HG03469 (cell line): ENCODE measurements around the gene SCT.

ENCODE experiments used
- ATAC-seq: cut with Tn5 transposase; IDR thresholded peaks from one replicate; pipeline ENCODE4 v1.9.1; 2021; ENCODE audit warnings: mild to moderate bottlenecking, moderate library complexity, moderate number of reproducible peaks; ENCODE audit not compliant: unreplicated experiment

Gene SCT

DNA sequence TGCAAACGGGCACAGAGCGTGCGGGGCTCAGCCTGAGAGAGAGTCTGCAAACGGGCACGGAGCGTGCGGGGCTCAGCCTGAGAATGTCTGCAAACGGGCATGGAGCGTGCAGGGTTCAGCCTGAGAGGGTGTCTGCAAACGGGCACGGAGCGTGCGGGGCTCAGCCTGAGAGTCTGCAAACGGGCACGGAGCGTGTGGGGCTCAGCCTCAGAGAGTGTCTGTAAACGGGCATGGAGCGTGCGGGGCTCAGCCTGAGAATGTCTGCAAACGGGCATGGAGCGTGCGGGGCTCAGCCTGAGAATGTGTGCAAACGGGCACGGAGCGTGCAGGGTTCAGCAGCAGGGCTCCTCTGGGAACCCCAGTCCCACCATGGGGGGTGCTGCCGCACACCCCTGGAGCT is 37.2 kb downstream of the SCT start:
- ATAC-seq: no peak

GRCh38 chr11:587978-588380 is 39.0 kb downstream of the SCT start:
- ATAC-seq: no peak

GRCh38 chr11:587546-587945 is 39.4 kb downstream of the SCT start:
- no peak for ATAC-seq

DNA sequence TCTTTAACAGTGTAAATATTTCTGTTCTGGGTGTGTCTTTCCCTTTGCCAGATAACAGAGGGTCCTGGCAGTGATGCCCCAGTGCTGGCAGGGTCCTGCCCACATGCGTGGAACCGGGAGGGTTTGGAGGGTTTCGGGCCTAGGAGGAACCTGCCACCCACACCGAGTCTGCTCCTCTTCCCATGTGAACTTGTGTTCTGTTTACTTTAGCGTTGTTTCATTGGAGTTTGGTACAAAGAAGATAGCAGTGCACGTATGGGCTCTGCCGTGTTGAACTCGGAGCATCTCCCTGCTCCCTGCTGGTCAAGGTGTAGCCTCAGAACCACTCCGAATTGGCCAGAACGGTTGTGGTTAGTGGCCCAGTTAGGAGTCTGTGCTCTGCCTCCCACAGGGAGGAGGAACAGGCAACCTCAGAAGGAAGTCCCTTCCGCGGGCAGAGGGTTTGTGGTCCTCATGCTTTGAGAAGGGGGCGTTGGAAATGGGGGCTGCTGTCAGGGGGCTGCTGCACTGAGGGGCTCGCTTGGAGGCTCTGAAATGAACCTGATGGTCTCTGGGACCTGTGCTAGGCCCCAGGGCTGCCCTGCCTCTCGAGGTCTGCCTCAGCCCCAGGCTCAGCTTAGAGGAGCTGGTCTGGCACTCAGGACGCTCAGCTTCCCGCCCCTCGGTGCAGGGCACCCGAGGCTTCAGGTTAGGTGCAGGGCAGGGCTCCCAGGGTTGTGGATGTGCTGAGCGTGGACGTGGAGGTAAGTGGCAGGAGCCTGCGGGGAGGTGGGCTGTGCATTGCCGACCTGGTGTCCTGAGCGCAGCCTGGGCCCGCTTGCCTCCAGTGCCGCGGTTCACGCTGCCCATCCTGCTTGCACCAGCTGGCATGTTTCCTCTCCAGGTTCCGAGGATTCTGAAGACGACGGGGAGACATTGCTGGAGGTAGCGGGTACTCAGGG is 40.3 kb downstream of the SCT start:
- no peak for ATAC-seq

- ATAC-seq: no peak
These were observed 42.7 kb downstream of the SCT start for GRCh38 chr11:584287-584686.

- no peak for ATAC-seq
These were observed 45.2 kb downstream of the SCT start for GRCh38 chr11:581752-582151.

- ATAC-seq: no peak
These were observed 45.6 kb downstream of the SCT start for GRCh38 chr11:581342-581741.

DNA sequence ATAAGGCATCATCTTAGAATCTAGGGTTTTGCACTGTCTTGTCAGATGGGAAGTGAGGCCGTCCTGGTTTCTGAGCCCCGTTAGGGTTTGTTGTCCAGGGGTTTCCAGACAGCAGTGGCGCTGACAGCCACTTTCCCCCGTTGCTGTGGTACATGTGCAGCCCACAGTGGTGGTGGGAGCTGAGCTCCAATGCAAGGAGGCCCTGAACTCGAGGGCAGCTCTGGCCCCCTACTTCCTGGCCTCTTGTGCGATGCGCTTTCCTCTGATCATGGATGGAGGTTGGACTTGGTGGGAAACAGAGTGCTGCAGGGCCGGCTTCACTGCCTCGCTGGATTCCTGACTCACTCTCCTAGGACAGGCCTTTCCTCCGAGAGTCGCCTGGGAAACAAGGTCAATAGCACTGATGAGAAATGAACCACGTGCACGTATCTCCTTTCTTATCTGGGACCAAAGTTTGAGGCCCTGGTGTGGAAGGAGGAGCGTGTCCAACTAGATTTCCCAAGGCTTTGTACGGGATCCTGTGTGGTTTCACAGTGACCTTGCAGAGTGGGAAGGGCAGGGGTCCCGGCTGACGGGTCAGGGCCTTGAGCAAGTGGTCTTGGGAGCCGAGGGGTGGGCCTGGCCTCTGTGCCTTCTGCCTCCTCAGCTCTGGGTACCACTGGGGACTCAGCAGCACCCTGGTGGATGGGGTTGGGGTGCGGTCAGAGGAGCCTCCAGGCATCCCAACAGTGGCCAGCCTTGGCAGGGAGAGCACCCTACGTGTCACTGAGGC is 47.0 kb downstream of the SCT start:
- ATAC-seq: no peak

DNA sequence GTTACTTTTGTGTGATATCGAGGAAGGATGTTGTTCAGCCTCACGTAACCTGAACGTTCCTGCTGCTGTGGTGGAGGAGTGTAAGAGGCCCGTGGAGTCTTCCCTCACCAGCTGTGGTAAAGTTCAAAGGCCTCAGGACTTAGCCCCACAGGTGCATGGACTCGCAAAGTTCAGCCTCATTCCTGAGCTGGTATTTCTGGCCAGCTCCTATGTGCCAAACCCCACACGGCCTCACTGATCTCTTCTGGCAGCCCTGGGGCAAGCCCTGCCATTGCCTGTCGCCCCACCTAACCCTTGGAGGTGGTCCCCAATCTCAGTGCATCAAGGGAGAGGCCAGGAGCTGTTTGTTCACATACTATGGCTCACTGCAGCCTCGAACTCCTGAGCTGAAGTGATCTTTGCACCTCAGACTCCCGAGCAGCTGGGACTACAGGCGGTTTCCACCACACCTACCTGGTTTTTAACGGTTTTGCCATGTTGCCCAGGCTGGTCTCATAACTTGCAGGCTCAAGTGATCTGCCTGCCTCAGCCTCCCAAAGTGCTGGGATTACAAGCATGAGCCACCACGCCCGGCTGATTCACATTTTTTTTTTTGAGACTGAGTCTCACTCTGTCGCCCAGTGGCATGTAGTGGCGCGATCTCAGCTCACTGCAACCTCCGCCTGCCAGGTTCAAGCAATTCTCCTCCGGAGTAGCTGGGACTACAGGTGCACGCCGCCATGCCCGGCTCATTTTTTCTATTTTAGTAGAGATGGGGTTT is 48.5 kb downstream of the SCT start:
- no peak for ATAC-seq

DNA sequence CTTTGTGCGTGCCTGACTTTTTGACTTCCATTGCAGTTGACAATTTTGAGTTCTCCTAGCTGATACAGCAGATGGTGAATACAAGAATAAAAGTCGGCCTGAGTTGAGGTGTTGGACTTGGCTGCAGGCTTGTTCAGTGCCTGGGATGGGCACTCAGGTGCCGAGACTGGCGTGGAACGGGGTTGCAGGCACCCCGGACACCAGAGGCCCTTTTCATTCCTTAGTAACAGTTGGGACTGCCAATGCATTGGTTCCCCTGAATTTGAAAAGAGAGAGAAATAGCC is 49.4 kb downstream of the SCT start:
- ATAC-seq: no peak

- no peak for ATAC-seq
These were observed 50.0 kb downstream of the SCT start for GRCh38 chr11:576811-577610.
